GM23248 (cell line): Measurements from ENCODE around the gene KREMEN1. TPM values are rescaled to one million over a fixed set of nuclear protein-coding genes. Genes with fewer than 3 reads are reported as not detected.

ENCODE experiments used
- DNase-seq: peaks from one replicate; pipeline ENCODE4 v3.0.0-alpha.2; 2015
- H2AFZ ChIP-seq: fragments of 200-600 bp; sonication (generic); 2 replicates; pipeline ENCODE4 v1.6.1; 2016; ENCODE audit warnings: antibody characterized with exemption
- H3F3A ChIP-seq: fragments of 200-600 bp; sonication (generic); 2 replicates; pipeline ENCODE4 v1.6.1; 2016; ENCODE audit warnings: mild to moderate bottlenecking, antibody characterized with exemption, mixed run types; ENCODE audit not compliant: insufficient read depth
- H3K27ac ChIP-seq: fragments of 200-600 bp; sonication (generic); 2 replicates; pipeline ENCODE4 v1.5.1; 2016; ENCODE audit warnings: mild to moderate bottlenecking
- H3K27me3 ChIP-seq: fragments of 200-600 bp; sonication (generic); replicated peaks from 2 replicates; pipeline ENCODE4 v1.6.1; 2016; ENCODE audit warnings: mild to moderate bottlenecking; ENCODE audit not compliant: insufficient read depth
- H3K36me3 ChIP-seq: fragments of 200-600 bp; sonication (generic); 2 replicates; pipeline ENCODE4 v1.6.1; 2016; ENCODE audit warnings: low read depth, mild to moderate bottlenecking
- H3K4me1 ChIP-seq: fragments of 200-600 bp; sonication (generic); 2 replicates; pipeline ENCODE4 v1.6.1; 2016; ENCODE audit warnings: mild to moderate bottlenecking; ENCODE audit not compliant: insufficient read depth
- H3K4me2 ChIP-seq: fragments of 200-600 bp; sonication (generic); one replicate; pipeline ENCODE4 v1.6.1; 2016; ENCODE audit warnings: mild to moderate bottlenecking; ENCODE audit not compliant: unreplicated experiment
- H3K4me3 ChIP-seq: fragments of 200-600 bp; sonication (generic); 2 replicates; pipeline ENCODE4 v1.5.1; 2016; ENCODE audit warnings: mild to moderate bottlenecking
- H3K79me2 ChIP-seq: fragments of 200-600 bp; sonication (generic); 2 replicates; pipeline ENCODE4 v1.6.1; 2016; ENCODE audit warnings: mild to moderate bottlenecking; ENCODE audit not compliant: insufficient read depth
- H3K9ac ChIP-seq: fragments of 200-600 bp; sonication (generic); 2 replicates; pipeline ENCODE4 v1.6.1; 2016; ENCODE audit warnings: mild to moderate bottlenecking
- H3K9me2 ChIP-seq: fragments of 200-600 bp; sonication (generic); 2 replicates; pipeline ENCODE4 v1.6.1; 2016; ENCODE audit warnings: mixed run types, mild to moderate bottlenecking, moderate library complexity; ENCODE audit not compliant: insufficient read depth
- H3K9me3 ChIP-seq: fragments of 200-600 bp; sonication (generic); one replicate; pipeline ENCODE4 v1.6.1; 2017; ENCODE audit warnings: low read depth
- H4K20me1 ChIP-seq: fragments of 200-600 bp; sonication (generic); 2 replicates; pipeline ENCODE4 v1.6.0; 2016; ENCODE audit not compliant: insufficient read depth
- EZH2 ChIP-seq: fragments of 200-600 bp; sonication (generic); IDR thresholded peaks from 2 replicates; pipeline ENCODE4 v1.6.1; 2018; ENCODE audit warnings: antibody characterized with exemption, mild to moderate bottlenecking; ENCODE audit not compliant: insufficient read depth, poor library complexity, severe bottlenecking
- EZH2phosphoT487 ChIP-seq: fragments of 200-600 bp; sonication (generic); IDR thresholded peaks from 2 replicates; pipeline ENCODE4 v1.6.1; 2018; ENCODE audit warnings: antibody characterized with exemption, moderate library complexity, mild to moderate bottlenecking, low read depth; ENCODE audit not compliant: insufficient read depth
- WGBS, 2 experiments: methylation state at CpG; one replicate each; pipeline ENCODE4 v1.1.6; 2015 to 2017; ENCODE audit warnings: low lambda C conversion rate in 2 of 2, low coverage in 1 of 2; ENCODE audit errors: missing lambda C conversion rate in 2 of 2; 5-methylcytosine and 5-hydroxymethylcytosine counted together
- in situ Hi-C: fragments of 300-500 bp; cut with MboI; formaldehyde crosslinking; loops from 2 replicates; pipeline ENCODE4 v1.15.0; 2020
- polyA plus RNA-seq: library from polyadenylated mRNA; unstranded; fragments of >200 nt; fragmentation: Nextera tagmentation; extraction: Ambion mirVana; gene quantifications from 2 replicates; pipeline ENCODE4 v1.2.1, GENCODE V29; 2016
- total RNA-seq: library from RNA; depleted of rRNA; stranded (reverse); fragments of >200 nt; shearing (Covaris generic); gene quantifications from 2 replicates; pipeline ENCODE4 v1.2.3, GENCODE V29; 2014

KREMEN1 gene
- total and polyA plus RNA-seq, 2 experiments from 2014 or later = 4.3 to 4.4 TPM

GRCh38 chr22:29078036-29078868 is 5.4 kb downstream of the KREMEN1 start:
- no peak overlapping the region for H3K4me2 ChIP-seq
- peaks cover 3% of the 10 kb centered on the region; the same call in 1 of the 2 replicates for H3F3A ChIP-seq
- no peaks in the 10 kb centered on the region for H4K20me1 ChIP-seq
- in situ Hi-C loops = no loop called here
- TF ChIP-seq EZH2 = no peak
- no peak for TF ChIP-seq EZH2phosphoT487
- no peaks in the 10 kb centered on the region for H3K36me3 ChIP-seq
- no peaks in the 10 kb centered on the region for H3K4me1 ChIP-seq
- no peaks in the 10 kb centered on the region for H3K27me3 ChIP-seq
- no peak for DNase-seq
- H3K79me2 ChIP-seq = no peaks in the 10 kb centered on the region
- H2AFZ ChIP-seq = no peak overlapping the region
- no peaks in the 10 kb centered on the region for H3K9me2 ChIP-seq
- no peak overlapping the region for H3K27ac ChIP-seq
- H3K9ac ChIP-seq = no peak overlapping the region
- H3K4me3 ChIP-seq = no peak overlapping the region
- H3K9me3 ChIP-seq = no peaks in the 10 kb centered on the region
- WGBS, 2 experiments = 40 to 45% methylated on average over 6 of the region's 6 CpGs

- no peaks in the 10 kb centered on the region for H4K20me1 ChIP-seq
- in situ Hi-C loops = no loop called here
- no peaks in the 10 kb centered on the region for H3K9me3 ChIP-seq
- no peaks in the 10 kb centered on the region for H3K27me3 ChIP-seq
- WGBS, 2 experiments = 44 to 49% methylated on average over 6 of the region's 6 CpGs
- no peak overlapping the region for H3K27ac ChIP-seq
- no peaks in the 10 kb centered on the region for H3K36me3 ChIP-seq
- no peak for TF ChIP-seq EZH2
- no peak for TF ChIP-seq EZH2phosphoT487
- DNase-seq = no peak
- peaks cover 3% of the 10 kb centered on the region; the same call in 1 of the 2 replicates for H3F3A ChIP-seq
- no peak overlapping the region for H3K4me2 ChIP-seq
- no peak overlapping the region for H3K9ac ChIP-seq
- no peaks in the 10 kb centered on the region for H3K9me2 ChIP-seq
- 0 out of 2 replicates have a peak, but pooled peaks cover 5% of the 10 kb centered on the region for H3K4me1 ChIP-seq
- no peak overlapping the region for H3K4me3 ChIP-seq
- H2AFZ ChIP-seq = no peak overlapping the region
- no peaks in the 10 kb centered on the region for H3K79me2 ChIP-seq
Measured at GRCh38 chr22:29078869-29079207, 6.0 kb downstream of the KREMEN1 start.

GRCh38 chr22:29079218-29079901 is 6.5 kb downstream of the KREMEN1 start:
- H3F3A ChIP-seq = no peaks in the 10 kb centered on the region; the same call in 1 of the 2 replicates
- 46 to 53% methylated on average over 8 of the region's 8 CpGs for WGBS, 2 experiments
- H3K4me2 ChIP-seq = no peak overlapping the region
- no peak overlapping the region for H3K4me3 ChIP-seq
- H3K4me1 ChIP-seq = 0 out of 2 replicates have a peak, but pooled peaks cover 9% of the 10 kb centered on the region
- no peak overlapping the region for H2AFZ ChIP-seq
- DNase-seq = peak; percentile 27
- no peaks in the 10 kb centered on the region for H3K9me2 ChIP-seq
- H3K36me3 ChIP-seq = no peaks in the 10 kb centered on the region
- TF ChIP-seq EZH2 (no peak), EZH2phosphoT487 (no peak)
- no peaks in the 10 kb centered on the region for H3K9me3 ChIP-seq
- H3K9ac ChIP-seq = no peak overlapping the region
- no peaks in the 10 kb centered on the region for H3K27me3 ChIP-seq
- H4K20me1 ChIP-seq = no peaks in the 10 kb centered on the region
- H3K27ac ChIP-seq = no peak overlapping the region
- in situ Hi-C loops = no loop called here
- H3K79me2 ChIP-seq = no peaks in the 10 kb centered on the region

GRCh38 chr22:29080106-29080975 is 7.5 kb downstream of the KREMEN1 start:
- peak; percentile 43 for DNase-seq
- no peak for TF ChIP-seq EZH2
- no peak for TF ChIP-seq EZH2phosphoT487
- Histone ChIP-seq H3K9me3 (no peaks in the 10 kb centered on the region), H3K36me3 (no peaks in the 10 kb centered on the region), H3K27ac (no peak overlapping the region), H4K20me1 (no peaks in the 10 kb centered on the region), H3K4me2 (no peak overlapping the region), H3K9me2 (no peaks in the 10 kb centered on the region), H3F3A (no peaks in the 10 kb centered on the region), H3K4me1 (0 out of 2 replicates have a peak, but pooled peaks cover 9% of the 10 kb centered on the region), H3K27me3 (no peaks in the 10 kb centered on the region), H3K4me3 (no peak overlapping the region), H3K9ac (no peak overlapping the region), H3K79me2 (no peaks in the 10 kb centered on the region), H2AFZ (no peak overlapping the region)
- in situ Hi-C loops = no loop called here
- 56 to 62% methylated on average over 6 to 7 of the region's 7 CpGs for WGBS, 2 experiments
